GDM1 (cell line): Measurements from ENCODE around the gene RADIL.

Experiments
- DNase-seq: peaks from one replicate; lab custom pipeline; 2025; lab: John Stamatoyannopoulos, UW

Gene RADIL

DNA sequence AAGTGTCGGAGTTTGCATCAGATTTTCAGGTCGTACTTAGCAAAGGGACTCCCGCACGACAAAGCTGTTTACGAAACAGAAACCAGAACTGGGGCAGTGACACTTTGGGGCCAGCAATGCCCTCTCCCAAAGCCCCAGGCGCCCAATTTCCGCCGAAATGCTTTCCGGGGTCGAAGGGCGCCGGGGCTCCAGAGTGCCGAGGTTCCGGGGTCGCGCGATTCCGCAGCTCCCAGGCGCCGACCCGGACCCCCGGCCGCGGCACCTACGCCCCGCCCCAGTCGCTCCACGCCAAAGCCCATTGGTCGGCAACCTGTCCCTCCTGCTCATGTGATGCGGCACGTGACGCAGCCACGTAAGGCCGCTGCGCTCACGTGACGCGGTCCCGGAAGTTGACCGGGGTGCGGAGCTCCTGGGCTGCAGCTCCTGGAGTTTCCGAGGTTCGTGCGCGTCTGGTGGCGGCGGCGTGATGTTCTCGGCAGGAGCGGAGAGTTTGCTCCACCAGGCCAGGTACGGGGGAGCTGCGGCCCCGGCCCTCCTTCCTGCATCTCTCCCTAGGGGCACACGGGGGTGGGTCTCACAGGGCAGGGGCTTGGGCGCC is 108.2 kb downstream of the RADIL start, which contains the start of gene AP5Z1:
AP5Z1 (plus strand) TSS at position 374 of the 598 bp plus-strand sequence; CDS start at position 467, 93 bp downstream.
- peak; percentile 92 for DNase-seq

DNA sequence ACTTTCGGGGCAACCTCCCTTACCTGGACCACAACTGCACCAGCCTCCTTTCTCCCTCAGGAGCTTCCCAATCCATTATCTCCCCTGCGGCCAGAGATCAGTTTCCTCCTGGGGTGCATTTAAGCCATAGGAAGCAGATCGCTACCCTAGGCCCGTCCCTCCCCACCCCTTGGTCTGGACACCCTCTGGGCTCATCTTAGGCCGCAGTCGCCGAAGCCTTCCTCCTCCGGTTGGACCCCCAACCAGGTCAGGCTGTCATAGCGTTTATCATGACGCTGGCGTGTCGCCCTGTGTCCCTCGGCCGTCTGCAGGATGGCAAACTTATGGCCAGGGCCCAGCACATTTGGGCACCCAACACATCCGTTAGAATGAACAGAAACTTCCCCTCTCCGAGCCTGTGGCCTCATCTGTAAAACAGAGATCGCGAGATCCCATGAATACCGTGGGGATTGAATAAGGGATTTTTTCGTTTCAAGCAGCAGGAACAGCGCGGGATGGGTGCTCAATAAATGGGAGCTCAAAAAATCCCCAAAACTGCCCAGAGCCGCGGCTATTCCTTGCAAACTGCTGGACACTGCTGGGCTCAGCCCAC is 108.8 kb downstream of the RADIL start:
- peak; percentile 25 for DNase-seq

DNA sequence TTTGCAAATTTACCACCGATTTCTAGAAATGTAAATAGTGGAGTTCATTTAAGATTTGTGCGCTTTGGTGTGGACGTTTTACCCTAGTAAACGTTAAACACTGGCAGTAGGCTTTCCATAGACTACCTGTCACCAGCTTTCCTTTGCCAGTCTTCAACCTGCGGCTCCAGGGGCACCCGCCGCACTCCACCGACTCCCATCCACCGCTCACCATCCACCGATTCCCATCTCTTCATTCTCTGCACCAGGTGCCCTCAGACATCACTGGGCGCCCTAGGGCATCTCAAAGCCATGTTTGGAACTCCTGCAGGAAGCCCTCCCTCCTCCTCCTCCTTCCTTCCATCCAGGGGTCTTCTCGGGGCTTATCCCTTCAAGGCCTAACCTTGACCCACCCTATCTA is 109.5 kb downstream of the RADIL start:
- DNase-seq, result no peak

DNA sequence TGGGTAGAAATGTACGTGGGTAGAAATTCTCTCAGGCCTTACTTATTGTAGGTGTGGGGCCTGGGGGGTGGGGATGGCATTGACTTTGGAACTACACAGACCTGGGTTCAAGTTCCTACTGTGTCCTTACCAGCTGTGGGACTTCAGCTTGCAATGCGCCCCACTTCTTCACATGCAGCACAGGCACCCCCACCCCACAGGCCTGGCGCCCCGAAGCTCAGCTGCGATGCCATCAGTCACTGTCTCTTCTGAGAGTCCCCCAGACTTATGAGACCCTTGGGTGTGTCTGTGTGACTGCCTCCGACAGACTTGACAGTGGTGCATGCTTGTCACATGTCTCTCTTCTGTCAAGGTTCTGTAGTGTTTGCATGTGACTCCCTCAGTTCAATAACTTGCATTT is 111.2 kb downstream of the RADIL start:
- no peak for DNase-seq

DNA sequence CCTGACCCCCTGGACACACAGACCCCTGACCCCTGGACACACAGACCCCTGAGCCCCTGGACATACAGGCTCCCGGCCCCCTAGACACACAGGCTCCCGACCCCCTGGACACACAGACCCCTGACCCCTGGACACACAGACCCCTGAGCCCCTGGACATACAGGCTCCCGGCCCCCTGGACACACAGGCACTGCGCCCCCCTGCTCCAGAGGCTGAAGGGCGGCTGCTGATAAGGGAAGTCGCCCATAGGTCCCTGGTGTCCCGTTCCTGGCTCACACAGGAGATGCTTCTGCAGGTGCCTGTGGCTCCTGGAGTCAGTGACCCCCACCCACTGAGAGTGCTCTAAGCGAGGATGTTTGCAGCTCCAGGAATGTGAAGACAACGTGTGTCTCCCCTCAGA is 111.8 kb downstream of the RADIL start:
- DNase-seq, result no peak

DNA sequence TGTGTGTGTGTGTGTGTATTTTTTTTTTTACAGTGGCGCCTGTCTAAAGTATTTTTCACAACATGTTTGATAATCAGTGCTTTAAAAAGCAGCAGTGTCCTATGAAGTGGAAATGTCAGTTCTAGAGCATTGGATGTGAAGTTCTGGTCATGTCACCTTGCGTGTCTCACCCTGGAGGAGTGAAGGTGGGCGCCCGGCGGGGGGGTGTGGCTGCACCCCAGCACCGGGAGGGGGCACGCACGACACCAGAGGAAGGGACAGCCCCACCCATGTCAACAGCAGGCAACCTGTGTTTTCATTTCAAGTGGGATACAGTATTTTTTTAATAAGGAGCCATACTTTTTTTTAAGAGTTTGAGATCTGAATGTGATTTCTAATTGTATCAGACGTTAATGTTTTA is 112.6 kb downstream of the RADIL start:
- no peak for DNase-seq

DNA sequence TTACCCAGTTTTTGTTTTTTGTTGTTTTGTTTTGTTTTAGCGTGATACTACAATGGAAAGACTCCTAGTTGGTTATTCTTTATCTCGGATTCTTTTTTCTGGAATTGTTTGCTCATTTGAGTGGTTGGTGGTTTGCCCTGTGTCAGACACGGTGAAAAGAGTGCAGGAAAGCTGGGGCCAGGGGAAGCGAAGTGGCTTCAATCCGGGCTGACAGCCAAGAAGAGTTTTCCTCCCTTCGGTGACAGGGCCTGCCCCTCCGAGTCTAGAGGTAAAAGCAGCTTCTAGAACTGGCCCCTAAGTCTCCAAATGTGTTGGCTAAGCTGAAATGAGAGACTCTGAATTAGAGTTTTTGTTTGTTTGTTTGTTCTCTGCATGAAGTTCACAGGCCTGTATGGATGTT is 113.8 kb downstream of the RADIL start:
- DNase-seq, result no peak

DNA sequence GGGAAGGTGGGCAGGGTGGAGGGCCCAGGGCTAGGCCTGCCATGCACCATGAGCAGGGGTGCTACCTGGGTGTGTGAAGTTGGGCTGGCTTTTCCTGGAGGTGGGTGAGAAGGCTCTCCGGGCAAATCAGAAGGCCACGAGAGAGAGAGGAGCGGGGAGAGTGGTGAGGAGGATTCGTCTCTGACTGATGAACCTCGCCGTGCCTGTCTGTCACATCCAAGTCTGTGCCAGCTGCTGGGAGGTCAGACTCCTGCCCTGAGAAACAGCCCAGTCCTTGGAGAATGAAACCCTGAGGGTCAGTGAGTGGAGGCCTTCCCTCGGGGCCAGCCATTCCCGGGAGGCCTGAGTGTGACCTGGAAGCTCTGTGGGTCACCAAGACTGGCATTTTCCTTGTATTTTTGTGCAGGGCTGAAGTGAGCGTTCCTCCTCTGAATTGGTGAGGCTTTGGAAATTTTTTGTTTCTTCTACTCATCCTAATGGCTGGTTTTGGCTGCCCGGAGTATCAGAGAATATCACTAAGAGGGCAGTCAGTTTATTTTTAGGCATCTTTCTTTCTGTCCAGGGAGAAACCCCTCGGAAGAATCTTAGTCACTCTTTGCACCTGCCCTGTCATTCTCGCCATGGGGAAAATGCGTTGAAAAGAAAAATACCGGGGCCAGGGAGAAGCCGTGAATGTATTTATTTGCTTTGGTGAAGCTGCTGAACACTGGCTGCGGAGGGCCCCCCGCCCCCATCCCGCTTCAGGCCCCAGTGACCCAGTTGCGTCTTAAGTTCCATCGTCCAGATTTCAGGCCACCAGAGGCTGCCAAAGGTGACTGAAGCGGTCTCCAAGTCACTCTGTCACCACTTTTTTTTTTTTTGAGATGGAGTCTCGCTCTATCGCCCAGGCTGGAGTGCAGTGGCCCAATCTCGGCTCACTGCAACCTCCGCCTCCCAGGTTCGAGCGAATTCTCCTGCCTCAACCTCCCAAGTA is 114.6 kb downstream of the RADIL start:
- no peak for DNase-seq

DNA sequence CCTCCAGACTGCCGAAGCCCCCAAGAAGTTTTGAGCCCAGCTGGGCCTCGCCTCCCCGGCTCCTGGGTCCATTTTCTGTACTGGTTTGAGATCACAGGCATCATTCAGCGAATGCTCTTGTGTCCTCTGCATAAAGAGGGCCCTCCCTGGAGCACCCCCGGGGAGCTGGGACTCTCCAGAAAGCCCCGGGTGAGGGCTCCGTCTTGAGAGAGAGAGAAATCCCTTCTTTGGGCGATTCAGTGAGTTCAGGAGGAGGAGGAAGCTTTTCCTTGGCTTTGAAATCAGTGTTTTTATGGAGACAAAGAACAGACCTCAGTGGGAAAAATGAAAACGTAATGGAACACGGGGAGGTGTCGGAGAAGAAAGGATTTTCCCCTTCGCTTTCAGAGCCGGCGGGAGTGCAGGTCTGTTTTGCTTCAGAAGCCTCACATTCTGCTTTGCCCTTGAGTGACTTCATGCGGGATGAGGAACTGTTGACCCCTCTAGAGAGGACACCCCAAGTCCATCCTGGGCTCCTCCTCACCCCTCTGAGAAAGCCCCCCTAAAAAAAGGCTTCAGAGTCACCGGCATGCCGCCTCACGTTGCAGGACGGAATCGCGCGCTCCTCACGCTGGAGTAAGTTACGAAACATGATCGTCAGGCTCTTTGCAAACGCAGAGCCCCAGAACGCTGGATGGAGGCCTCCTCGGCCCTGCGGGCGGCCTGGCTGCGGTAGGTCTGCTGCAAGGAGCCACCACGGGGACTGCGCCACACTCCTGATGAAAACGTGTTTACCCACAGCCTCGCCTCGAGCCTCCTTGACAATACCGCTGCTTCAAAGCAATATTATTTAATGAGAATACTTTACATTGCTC is 116.6 kb downstream of the RADIL start:
- no peak for DNase-seq

DNA sequence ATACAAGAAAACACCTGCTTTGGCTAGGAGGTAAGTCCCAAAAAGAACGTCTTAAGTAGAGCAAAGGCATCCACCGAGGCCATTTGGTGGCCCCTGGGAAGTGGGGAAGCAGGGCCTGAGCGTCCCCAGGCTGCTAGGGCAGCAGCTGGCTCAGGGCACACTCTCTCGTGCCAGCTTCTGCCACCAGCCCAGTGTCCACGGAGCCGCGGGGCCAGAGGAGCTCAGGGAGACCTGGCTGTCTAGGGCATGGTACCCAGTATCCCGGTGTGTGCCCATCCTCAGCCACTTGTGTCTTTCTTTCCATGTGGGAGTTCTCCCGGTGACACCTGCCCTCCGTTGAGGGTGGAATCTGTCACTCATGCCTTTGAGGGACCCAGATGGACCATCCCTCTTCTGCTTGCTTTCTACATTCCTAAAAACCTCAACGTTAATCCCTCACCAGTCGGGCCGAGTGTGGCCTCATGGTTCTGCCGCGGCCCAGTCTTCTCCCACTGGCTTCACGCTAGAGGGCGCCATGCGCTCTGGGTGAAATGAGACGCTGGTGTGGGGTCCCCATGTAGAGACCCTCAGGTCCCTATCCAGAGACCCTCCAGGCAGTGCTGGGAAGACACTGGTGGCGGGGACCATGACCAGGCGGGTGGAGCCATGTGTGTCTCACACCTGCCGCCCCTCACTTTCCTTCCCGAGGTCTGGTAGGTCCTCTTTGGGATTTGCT is 117.6 kb downstream of the RADIL start:
- no peak for DNase-seq

DNA sequence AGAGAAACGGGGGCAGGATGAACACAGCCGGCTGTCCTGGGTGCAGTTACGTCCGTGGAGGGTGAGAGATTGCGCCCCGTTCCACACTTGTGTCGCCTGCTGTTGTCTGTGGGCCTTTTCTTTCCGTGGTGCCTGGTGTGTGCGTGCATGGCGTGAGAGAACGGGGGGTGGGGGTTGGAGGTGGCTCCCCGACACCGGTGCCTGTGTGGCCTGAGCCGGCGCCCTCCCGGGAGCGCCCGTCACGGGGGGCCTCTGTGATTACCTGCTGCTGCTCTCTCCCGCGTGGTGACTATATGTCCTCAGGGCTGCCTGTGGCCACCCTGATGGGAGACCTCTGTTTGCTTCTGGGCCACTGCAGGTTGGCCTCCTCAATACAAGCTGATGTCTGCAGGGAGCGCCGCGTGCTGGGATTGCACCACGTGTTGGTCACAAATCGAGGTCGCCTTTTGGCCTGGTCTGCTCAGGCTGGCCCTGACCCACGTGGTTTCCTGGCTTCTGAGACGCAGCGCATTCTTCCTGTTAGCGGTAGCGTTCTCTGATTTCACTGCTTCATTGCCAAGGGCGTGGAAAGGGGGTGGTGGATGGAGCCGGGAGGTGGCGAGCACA is 119.0 kb downstream of the RADIL start:
- DNase-seq, result no peak

DNA sequence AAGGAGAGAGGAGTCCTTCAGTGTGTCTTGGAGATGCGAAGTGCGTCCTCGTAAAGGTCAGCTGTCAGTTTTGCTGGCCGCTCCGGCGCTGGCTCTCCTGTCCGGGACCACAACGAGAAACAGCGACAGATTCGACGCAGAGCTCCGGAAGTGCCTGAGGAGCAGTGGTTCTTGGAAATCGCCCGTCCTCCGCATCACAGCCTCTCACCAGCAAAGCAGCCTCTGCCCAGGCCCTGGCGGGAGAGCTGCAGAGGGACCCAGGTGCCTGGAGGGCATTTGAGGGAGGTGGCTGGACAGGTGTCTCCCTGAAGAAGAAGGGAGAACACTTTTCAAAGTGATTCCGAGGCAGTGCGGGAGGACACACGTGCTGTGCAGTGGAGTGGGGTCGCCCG is 119.7 kb downstream of the RADIL start:
- no peak for DNase-seq

DNA sequence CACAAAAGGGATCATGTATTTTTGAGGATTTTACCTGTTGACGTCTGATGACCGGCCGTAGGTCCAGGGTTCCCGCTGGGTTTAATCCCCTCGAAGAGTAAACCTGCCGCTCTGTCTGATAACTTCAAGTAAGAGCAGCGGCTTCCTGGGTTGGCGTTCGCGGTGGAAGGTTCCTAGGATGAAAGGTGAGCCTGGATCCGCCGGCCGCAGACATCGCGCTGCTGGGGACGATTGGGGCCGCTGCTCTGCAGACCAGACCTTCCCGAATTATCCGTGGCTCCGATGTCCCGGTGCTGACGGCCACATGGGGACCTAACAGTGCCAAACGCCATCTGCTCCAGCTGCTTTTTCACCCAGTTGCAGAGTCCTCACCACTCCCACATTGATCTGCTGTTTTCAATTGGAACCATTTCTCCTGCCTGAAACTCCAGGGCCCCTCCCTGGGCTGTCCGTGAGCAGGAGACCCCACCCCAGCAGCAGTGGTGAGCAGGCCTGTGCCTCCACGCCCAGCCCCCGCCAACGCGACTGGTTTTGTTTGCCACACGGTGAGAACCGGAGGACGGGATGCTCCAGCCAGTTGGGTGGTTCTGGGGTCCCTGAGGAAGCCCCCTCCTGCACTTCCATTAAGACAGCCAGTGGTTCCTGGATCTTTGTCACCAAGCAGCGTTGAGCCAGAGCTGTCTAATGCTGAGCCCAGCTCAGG is 120.3 kb downstream of the RADIL start:
- DNase-seq, result no peak

DNA sequence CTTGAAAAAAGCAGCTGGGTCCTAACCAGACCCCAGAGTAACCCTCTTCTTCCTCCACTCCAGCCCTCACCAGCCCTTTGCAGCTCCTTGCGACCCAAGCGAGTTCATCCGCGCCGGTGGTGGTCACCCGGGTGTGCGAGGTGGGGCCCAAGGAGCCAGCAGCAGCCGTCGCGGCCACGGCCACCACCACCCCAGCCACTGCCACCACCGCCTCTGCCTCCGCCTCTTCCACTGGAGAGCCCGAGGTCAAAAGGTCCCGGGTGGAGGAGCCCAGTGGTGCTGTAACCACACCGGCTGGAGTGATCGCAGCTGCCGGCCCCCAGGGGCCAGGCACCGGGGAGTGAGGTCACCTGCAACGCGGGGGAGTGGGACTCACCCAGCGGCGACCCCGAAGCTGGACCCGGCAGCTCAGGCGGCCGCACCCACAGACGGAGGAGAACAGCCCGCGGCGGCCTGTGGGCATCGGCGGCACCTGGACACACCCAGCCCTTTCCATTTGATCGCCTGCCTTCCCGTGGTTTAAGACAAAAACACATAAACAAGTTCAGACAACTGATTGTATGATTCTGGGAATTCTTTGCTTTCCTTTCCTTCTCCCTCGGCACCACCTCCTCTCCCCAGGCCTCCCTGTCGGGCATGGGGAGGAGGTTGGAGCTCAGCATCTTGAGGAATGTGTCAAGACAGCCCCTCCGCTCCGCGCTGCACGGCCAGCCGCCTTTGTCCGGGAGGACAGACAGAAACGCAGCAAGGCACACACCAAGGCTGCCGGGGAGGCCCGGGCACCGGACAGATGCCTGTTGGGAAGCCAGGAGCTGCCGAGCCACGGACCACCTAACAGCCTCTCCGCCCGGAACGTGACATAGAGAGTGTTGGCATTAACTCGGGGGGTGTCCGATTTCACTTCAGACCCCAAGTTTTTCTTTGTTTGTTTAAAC is 121.1 kb downstream of the RADIL start:
- no peak for DNase-seq

DNA sequence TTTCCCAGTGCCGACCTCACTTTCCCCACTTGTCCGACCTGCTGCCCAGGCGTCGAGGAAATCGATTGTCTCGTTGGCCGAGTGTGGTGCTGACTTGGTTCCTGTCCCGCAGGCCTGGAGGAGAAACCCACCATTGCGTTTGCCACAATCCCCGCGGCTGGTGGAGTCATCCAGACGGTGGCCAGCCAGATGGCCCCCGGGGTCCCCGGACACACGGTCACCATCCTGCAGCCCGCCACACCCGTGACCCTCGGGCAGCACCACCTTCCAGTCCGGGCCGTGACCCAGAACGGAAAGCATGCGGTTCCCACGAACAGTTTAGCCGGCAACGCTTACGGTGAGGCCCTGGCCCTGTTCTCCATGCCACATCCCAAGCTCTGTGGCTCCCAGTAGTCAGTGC is 122.6 kb downstream of the RADIL start:
- DNase-seq, result no peak

DNA sequence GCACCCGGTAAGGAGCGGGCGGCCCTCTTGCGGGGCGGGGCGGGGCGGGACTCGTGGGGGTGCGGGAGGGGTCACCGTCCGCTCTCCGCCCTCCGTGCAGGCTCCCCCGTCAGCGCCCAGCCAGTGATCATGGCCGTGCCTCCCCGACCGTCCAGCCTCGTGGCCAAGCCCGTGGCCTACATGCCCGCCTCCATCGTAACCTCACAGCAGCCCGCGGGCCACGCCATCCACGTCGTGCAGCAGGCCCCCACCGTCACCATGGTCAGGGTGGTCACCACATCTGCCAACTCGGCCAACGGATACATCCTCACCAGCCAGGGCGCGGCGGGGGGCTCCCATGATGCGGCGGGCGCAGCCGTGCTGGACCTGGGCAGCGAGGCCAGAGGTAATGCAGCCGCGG is 124.3 kb downstream of the RADIL start:
- no peak for DNase-seq

DNA sequence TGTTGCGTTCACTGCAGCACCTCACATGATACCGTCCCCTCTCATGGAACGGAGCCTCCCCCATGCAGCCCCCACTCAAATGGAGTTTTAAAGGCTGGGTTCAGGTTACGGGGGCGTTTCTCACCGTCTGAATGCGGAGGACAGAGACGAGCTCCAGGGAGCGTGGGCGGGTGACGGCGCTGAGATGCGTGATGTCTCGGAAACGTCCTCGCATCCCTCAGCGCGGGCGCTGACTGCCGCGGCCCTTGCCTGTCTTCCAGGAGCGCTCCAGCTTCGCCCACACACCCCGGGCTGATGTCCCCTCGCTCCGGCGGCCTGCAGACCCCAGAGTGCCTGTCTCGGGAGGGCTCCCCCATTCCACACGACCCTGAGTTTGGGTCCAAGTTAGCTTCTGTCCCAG is 124.7 kb downstream of the RADIL start:
- DNase-seq, result no peak

DNA sequence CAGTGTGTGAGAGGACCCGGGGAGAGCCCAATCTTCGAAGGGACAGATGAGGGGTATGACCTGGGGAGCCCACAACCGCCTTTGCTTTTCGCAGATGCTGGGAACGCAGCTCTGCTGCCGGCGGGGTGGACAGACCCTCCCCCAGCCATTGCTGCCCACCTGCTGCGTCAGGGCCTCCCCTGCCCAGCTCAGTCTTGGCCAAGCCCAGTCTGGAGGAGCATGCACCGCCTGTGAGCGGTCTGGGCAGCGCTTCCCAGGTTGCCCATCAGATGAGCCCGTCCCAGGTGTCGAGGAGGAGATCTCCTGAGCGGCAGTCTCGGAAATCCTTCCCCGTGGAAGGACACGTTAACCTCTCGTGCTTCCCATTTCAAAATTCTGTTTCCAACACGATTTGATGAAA is 125.4 kb downstream of the RADIL start:
- DNase-seq, result no peak

DNA sequence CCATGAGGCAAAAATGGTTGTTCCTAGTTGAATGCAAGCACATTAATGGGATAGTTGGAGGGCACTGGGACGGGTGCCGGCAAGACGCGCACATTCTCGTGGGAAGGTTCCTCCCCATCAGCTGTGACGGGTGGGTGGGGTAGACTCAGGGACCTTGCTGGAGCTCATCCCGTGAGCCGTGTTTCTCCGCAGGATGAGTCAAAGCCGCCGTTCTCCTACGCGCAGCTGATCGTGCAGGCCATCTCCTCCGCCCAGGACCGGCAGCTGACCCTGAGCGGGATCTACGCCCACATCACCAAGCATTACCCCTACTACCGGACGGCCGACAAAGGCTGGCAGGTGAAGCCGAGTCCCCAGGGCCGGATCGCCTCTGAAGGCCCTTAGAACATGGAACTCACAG is 128.5 kb downstream of the RADIL start:
- DNase-seq, result no peak
